IMR-90 (cell line): ENCODE measurements around the gene LDLRAD4.

Experiments
- CEBPB ChIP-seq: IDR thresholded peaks from 2 replicates; pipeline ENCODE4 v1.6.1; 2012; ENCODE audit warnings: low read depth, low read length, improper control_type of control experiment
- CTCF ChIP-seq: conservative IDR thresholded peaks from 2 replicates; pipeline ENCODE4 v1.5.1; 2012; ENCODE audit warnings: mild to moderate bottlenecking, low read depth, low read length, improper control_type of control experiment
- MAFK ChIP-seq: IDR thresholded peaks from 2 replicates; pipeline ENCODE4 v1.6.1; 2012; ENCODE audit warnings: low read depth, low read length, improper control_type of control experiment
- POLR2A ChIP-seq: IDR thresholded peaks from 2 replicates; pipeline ENCODE4 v1.6.1; 2012; ENCODE audit warnings: mild to moderate bottlenecking, low read depth, low read length
- RAD21 ChIP-seq: IDR thresholded peaks from 2 replicates; pipeline ENCODE4 v1.6.1; 2012; ENCODE audit warnings: low read length, improper control_type of control experiment
- TF ChIP-seq, protein P1 (sequence below): fragments of 150-350 bp; IDR thresholded peaks from 2 replicates; pipeline ENCODE4 v1.6.1; 2016; ENCODE audit warnings: low read depth, mild to moderate bottlenecking, low read length, moderate library complexity, borderline replicate concordance
- TF ChIP-seq, protein P2 (sequence below): fragments of 150-350 bp; IDR thresholded peaks from 2 replicates; pipeline ENCODE4 v1.6.1; 2017; ENCODE audit warnings: mild to moderate bottlenecking, antibody characterized with exemption, low read length, low read depth

GRCh38 chr18:13566941-13567746 is 348.6 kb downstream of the LDLRAD4 start:
- TF ChIP-seq CTCF (no peak), MAFK (no peak), RAD21 (no peak), POLR2A (no peak), CEBPB (no peak)
- TF ChIP-seq, protein P1, sequence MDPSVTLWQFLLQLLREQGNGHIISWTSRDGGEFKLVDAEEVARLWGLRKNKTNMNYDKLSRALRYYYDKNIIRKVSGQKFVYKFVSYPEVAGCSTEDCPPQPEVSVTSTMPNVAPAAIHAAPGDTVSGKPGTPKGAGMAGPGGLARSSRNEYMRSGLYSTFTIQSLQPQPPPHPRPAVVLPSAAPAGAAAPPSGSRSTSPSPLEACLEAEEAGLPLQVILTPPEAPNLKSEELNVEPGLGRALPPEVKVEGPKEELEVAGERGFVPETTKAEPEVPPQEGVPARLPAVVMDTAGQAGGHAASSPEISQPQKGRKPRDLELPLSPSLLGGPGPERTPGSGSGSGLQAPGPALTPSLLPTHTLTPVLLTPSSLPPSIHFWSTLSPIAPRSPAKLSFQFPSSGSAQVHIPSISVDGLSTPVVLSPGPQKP: no peak
- TF ChIP-seq, protein P2, sequence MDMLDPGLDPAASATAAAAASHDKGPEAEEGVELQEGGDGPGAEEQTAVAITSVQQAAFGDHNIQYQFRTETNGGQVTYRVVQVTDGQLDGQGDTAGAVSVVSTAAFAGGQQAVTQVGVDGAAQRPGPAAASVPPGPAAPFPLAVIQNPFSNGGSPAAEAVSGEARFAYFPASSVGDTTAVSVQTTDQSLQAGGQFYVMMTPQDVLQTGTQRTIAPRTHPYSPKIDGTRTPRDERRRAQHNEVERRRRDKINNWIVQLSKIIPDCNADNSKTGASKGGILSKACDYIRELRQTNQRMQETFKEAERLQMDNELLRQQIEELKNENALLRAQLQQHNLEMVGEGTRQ: no peak
